ENCODE data around the gene INSIG1.
A peak's percentile ranks its signal among the peaks of the same experiment; 100 is the strongest.

Gene INSIG1

DNA sequence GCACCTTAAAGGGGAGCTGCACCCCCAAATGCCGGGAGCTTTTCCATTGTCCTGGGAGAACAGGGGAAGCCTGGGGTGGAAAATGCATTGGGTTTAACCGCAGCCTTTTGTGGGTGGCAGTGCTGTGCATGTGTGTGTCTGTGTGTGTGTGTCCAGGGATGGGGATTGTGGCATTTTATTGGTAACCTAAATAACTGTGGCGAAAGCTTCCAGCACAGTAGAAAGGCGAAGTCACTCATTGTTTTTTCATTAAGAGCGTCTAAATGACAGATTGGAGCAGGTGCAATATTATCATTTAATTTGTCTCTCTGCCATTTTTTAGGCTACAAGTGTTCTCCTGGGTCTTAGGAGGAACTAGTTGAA, 55.1 kb downstream of the INSIG1 start:
- Histone ChIP-seq H3K27me3 (ENCODE audit: low read depth) (peaks cover 10% of the 10 kb centered on the region; the same call in 1 of the 2 replicates), H3K4me3 (no peak overlapping the region), H3K9me3 (no peaks in the 10 kb centered on the region), H3K4me1 (no peaks in the 10 kb centered on the region), H3K36me3 (replicated peaks) (no peaks in the 10 kb centered on the region)
- in situ Hi-C loops (cut with MboI; ENCODE audit: low sequenced_read_pairs), result no loop called here
- no peak for DNase-seq (ENCODE audit: low spot score in 2 of 2)

DNA sequence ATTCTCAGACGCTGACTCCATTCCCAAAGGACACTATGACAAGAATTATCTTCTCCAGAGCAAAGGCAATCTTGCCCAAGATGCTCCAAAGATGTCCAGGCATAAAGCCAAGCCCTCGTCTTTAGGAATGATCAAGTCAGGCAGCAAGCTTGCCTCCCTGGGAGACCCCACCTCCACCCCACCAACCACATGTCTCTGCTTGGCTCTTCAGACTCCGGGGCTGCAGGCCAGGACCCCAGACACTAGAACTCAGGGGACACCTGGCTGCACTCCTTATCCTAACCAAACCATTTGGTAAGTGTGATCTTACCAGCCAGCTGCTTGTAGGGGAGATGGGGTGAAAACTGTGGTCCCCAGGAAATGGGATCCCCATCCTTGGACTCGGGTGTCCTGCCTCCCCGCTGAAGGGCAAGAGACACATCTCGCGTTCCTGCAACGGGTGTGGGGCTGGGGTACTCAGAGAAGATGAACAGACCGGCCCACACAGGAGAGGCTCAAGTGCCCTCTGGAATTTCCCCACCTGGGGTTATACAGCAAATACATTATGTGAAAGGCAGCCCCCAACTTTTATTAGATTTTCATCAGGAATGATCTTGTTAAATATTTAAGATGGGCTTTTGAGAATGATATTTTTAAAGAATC, 55.7 kb downstream of the INSIG1 start:
- Histone ChIP-seq H3K36me3 (replicated peaks) (no peaks in the 10 kb centered on the region), H3K9me3 (no peaks in the 10 kb centered on the region), H3K4me1 (no peaks in the 10 kb centered on the region), H3K4me3 (no peak overlapping the region), H3K27me3 (ENCODE audit: low read depth) (peaks cover 10% of the 10 kb centered on the region; the same call in 1 of the 2 replicates)
- DNase-seq (ENCODE audit: low spot score in 2 of 2), result no peak
- in situ Hi-C loops (cut with MboI; ENCODE audit: low sequenced_read_pairs), result no loop called here

DNA sequence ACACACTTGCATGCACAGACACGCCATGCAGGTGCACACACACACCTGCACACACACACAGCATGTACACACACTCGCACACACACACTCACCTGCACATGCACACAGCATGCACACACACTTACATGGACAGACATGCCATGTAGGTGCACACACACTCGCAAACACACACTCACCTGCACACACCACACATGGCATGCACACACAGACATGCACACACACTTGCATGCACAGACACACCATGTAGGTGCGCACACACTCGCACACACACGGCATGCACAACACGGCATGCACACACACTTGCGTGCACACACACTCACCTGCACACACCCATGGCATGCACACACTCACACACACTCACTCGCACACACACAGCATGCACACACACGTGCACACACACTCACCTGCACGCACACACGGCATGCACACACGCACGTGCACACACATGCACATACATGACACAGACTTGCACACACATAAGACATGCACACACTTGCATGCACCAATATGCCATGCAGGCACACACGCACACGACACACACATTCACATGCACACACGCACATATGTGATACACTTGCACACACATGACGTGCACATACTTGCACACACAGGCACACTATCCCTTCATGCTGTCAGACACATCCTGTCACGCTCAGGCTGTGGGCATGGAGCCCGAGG, 56.8 kb downstream of the INSIG1 start:
- H3K4me1 ChIP-seq, result no peaks in the 10 kb centered on the region
- no peak for DNase-seq (ENCODE audit: low spot score in 2 of 2)
- in situ Hi-C loops (cut with MboI; ENCODE audit: low sequenced_read_pairs), result no loop called here
- H3K27me3 ChIP-seq (ENCODE audit: low read depth), result peaks cover 5% of the 10 kb centered on the region; the same call in 1 of the 2 replicates
- no peak overlapping the region for H3K4me3 ChIP-seq
- H3K9me3 ChIP-seq, result no peaks in the 10 kb centered on the region
- no peaks in the 10 kb centered on the region for H3K36me3 ChIP-seq (replicated peaks)

DNA sequence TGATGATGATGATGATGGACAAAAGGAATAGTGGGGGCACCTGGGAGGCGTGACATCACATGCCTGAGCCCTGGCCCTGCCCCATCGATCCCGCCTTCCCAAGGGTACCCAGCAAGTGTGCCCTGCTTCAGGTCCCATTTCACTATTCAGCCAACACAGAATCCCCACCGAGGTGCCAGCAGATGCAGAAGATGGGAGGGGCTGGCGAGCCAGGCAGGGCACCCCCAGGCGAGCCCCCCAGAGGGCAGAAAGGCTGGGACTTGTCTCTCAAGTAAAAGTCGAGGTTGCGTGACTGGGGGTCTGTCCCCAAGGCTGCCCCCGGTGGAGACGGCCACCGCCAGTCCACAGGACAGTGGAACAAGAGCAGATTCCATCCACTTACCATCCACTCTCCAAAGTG, 57.5 kb downstream of the INSIG1 start:
- no peak overlapping the region for H3K4me3 ChIP-seq
- H3K9me3 ChIP-seq, result no peaks in the 10 kb centered on the region
- H3K4me1 ChIP-seq, result no peaks in the 10 kb centered on the region
- in situ Hi-C loops (cut with MboI; ENCODE audit: low sequenced_read_pairs), result no loop called here
- DNase-seq (ENCODE audit: low spot score in 2 of 2), result no peak
- H3K36me3 ChIP-seq (replicated peaks), result no peaks in the 10 kb centered on the region
- H3K27me3 ChIP-seq (ENCODE audit: low read depth), result no peaks in the 10 kb centered on the region

DNA sequence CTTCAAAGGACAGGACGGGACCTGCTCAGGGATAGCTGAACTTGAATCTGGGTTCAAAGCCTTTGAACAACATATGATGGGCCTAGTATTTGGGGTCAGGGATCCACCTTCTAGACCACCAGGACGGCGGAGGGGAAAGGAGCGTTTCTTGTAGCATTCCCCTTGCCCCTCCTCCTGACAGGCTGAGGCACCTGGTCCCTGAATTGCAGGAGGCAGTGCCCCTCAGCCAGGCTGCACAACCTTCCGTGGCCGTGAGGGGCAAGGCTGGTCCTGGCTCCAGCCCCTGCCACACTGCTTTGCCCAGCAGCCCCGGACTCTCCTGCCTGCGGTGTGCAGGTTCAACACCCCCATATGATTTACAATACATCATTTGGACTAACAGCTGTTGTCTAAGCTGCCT, 58.1 kb downstream of the INSIG1 start:
- no peaks in the 10 kb centered on the region for H3K9me3 ChIP-seq
- in situ Hi-C loops (cut with MboI; ENCODE audit: low sequenced_read_pairs), result no loop called here
- no peaks in the 10 kb centered on the region for H3K27me3 ChIP-seq (ENCODE audit: low read depth)
- no peak for DNase-seq (ENCODE audit: low spot score in 2 of 2)
- H3K4me1 ChIP-seq, result no peaks in the 10 kb centered on the region
- no peaks in the 10 kb centered on the region for H3K36me3 ChIP-seq (replicated peaks)
- no peak overlapping the region for H3K4me3 ChIP-seq

DNA sequence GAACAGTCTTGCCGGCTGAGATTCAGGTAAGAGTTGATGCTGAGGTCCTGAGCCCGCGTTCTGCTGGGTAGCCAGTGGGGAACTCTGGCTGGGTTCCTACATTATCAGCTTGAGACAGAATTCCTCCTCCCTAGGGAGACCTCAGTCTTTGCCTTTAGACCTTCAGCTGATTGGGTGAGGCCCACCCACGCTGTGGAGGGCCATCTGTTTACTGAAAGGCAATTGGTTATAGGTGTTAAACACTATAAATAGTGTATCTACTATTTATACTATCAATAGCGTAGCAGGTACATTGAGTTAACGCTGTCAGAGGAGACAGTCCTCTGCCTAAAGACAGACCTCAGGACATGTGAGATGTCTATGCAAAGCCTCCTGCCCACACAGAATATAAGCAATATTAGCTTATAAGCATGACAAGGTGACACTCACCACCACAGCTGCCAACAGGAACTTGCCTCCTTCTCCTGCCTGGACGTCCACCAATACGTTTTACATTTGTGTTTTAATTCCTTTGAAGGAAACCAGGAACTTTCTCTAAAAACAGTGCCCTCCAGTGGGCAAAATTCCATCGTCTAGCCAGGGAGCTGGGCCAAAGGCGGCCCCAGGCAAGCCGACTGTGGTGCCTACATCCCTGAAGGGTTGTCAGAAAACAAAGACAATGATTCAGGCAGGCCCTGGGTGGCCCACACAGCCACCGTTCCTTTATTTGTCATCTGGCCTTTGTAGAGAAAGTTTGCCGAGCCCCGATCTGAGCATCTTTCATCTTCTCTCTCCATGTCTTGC, 58.8 kb downstream of the INSIG1 start:
- H3K36me3 ChIP-seq (replicated peaks), result no peaks in the 10 kb centered on the region
- no peaks in the 10 kb centered on the region for H3K27me3 ChIP-seq (ENCODE audit: low read depth)
- no peaks in the 10 kb centered on the region for H3K4me1 ChIP-seq
- DNase-seq (ENCODE audit: low spot score in 2 of 2), result peak; percentile 14 to 61
- in situ Hi-C loops (cut with MboI; ENCODE audit: low sequenced_read_pairs), result no loop called here
- H3K4me3 ChIP-seq, result no peak overlapping the region
- H3K9me3 ChIP-seq, result no peaks in the 10 kb centered on the region

DNA sequence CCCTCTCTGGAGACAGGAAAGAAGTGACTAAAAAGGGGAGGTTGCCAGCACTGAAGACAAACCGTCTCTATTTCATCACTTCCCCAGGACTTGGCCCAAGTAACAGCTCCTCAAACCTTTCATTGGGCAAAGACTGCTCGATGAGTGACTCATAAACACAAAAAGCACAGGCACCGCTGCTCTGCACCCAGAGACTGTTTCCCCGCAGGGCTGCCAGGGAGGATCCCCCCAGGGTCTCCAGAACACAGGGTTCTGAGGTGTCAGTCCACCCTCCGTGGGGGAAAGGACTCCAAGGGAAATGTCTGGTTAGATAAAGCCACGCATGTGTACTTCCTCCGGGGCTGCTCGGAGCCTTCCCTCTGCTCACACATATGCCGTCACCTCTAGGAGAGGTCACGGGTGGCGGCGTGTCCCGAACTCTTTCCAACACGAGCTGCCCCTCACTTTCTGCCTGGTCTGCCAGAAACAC, 59.9 kb downstream of the INSIG1 start:
- H3K4me1 ChIP-seq, result no peaks in the 10 kb centered on the region
- no peaks in the 10 kb centered on the region for H3K9me3 ChIP-seq
- no peaks in the 10 kb centered on the region for H3K27me3 ChIP-seq (ENCODE audit: low read depth)
- in situ Hi-C loops (cut with MboI; ENCODE audit: low sequenced_read_pairs), result no loop called here
- no peak for DNase-seq (ENCODE audit: low spot score in 2 of 2)
- no peaks in the 10 kb centered on the region for H3K36me3 ChIP-seq (replicated peaks)
- H3K4me3 ChIP-seq, result no peak overlapping the region

DNA sequence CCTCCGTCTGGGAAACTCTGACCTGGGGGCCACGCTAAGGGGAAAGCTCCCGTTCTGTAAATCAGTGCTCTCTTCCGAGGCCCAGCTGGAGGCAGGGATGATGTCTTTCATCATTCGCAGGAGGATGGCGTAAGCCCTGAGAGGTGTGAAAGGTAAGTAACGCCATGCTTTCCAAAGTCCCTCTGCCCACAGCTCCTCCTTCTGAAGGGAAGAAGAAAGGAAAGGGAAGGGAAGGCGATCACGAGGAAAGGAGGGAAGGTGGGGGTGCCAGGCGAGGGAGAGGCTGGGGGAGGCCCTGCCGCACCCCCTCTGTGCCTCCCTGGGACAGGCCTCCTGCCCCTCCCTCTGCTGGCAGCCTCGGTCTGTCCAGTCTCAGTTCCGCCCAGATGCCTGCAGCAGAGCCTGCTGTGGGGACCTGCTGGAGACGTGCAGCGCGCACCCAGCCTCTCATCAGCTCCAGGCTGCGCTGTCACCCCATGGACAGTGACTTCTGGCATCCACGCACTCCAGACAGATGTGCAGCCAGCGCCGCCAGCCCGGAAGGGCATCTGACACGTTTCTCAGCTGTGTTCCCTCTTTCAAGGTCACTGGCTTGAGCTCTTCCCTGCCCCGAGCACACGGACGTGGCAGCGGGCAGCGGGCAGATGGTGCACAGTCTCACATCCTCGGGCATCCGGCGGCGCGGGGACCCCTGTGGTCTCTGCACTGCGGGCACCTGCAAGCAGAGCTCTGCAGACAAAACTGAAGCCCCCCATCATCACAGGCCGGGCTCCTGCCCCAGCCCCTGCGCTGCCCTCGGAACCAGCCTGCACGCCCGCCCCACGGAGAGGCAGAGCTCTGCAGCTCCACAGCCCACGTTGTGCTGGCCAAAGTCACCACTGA, 60.6 kb downstream of the INSIG1 start:
- no peaks in the 10 kb centered on the region for H3K9me3 ChIP-seq
- in situ Hi-C loops (cut with MboI; ENCODE audit: low sequenced_read_pairs), result no loop called here
- no peaks in the 10 kb centered on the region for H3K36me3 ChIP-seq (replicated peaks)
- no peaks in the 10 kb centered on the region for H3K27me3 ChIP-seq (ENCODE audit: low read depth)
- no peaks in the 10 kb centered on the region for H3K4me1 ChIP-seq
- no peak for DNase-seq (ENCODE audit: low spot score in 2 of 2)
- no peak overlapping the region for H3K4me3 ChIP-seq

DNA sequence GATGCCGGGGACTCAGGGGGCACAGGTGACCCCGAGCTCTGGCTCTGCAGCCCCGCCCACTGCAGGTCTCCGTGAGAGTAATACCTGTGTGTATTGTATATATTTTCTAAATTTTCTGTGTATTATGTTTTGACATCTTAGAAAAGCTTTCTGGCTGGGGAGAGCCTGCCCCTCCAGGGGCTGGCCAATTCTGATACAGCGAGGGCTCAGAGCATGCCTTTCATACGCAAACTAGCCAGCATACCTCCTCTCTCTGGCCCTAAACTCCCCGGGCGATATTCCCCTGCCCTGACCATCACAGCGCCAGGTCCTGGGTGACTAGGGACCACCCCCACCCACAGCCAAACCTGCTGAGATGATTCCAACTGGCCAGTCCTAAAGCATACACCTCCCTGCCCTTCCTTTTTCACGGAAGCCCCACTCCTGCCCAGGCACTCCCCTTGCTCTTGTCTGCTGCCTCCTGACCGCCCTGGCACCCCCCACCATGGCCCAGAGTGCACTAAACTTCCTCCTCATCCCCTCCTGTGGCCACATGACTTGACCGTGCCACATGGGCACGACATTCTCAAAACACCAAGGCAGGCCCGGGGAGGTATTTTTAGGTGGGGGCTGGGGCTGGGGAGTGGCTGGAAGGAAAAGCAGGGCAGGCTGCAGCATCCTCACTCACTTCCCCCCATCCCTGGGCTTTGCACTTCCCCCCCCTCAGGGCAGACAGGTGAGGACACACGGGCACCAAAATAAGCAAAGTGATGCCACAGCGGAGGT, 61.5 kb downstream of the INSIG1 start:
- in situ Hi-C loops (cut with MboI; ENCODE audit: low sequenced_read_pairs), result no loop called here
- Histone ChIP-seq H3K4me1 (no peaks in the 10 kb centered on the region), H3K36me3 (replicated peaks) (no peaks in the 10 kb centered on the region), H3K27me3 (ENCODE audit: low read depth) (no peaks in the 10 kb centered on the region), H3K9me3 (no peaks in the 10 kb centered on the region), H3K4me3 (no peak overlapping the region)
- no peak for DNase-seq (ENCODE audit: low spot score in 2 of 2)

All from HAP-1 (cell line).